SK-N-SH (cell line): Measurements from ENCODE around the gene HOXA6. TPM values are rescaled to one million over a fixed set of nuclear protein-coding genes. Genes with fewer than 3 reads are reported as not detected.
A peak's percentile ranks its signal among the peaks of the same experiment; 100 is the strongest.

Experiments
- CTCF ChIA-PET: fragments of 300-600, 350-600 bp; formaldehyde crosslinking; extraction: SDS; loops from one replicate; lab custom pipeline; 2021; lab: Yijun Ruan, JAX
- POLR2A ChIA-PET: fragments of 350-600 bp; sonication (Branson Sonifier 250); formaldehyde crosslinking; extraction: SDS; loops from one replicate; lab custom pipeline; 2020; ENCODE audit warnings: antibody characterized with exemption, inconsistent platforms; lab: Yijun Ruan, JAX
- DNase-seq: peaks from one replicate; pipeline ENCODE4 v3.0.0; 2012
- H2AFZ ChIP-seq: fragments of 200-600 bp; sonication (generic); 2 replicates; pipeline ENCODE4 v1.8.1; 2016; ENCODE audit warnings: antibody characterized with exemption, mild to moderate bottlenecking, low read depth
- H3F3A ChIP-seq: fragments of 200-600 bp; sonication (generic); replicated peaks from 2 replicates; pipeline ENCODE3; 2016; ENCODE audit warnings: antibody characterized with exemption, mild to moderate bottlenecking; ENCODE audit not compliant: insufficient read depth
- H3K27ac ChIP-seq, 2 experiments: fragments of 200-500 bp in 1 of 2; fragments of 200-600 bp in 1 of 2; sonication (Bioruptor generic) in 1 of 2; sonication (generic), shearing (Covaris generic) in 1 of 2; 2 replicates each; pipeline versions ENCODE4 v1.5.1 to v1.6.1; 2014 to 2016; ENCODE audit warnings: low read depth in 2 of 2, inconsistent platforms in 1 of 2, low read length in 1 of 2, mild to moderate bottlenecking in 1 of 2, mixed read lengths in 1 of 2
- H3K27me3 ChIP-seq: fragments of 200-600 bp; sonication (generic), shearing (Covaris generic); 2 replicates; pipeline ENCODE4 v1.6.1; 2016; ENCODE audit warnings: mixed run types; ENCODE audit not compliant: insufficient read depth
- H3K36me3 ChIP-seq, 2 experiments: fragments of 200-500 bp in 1 of 2; fragments of 200-600 bp in 1 of 2; sonication (Bioruptor generic) in 1 of 2; sonication (generic) in 1 of 2; replicated peaks in 1 of 2; 2 replicates each; pipeline versions ENCODE3 to v1.5.1; 2014 to 2016; ENCODE audit warnings: low read length in 1 of 2, mild to moderate bottlenecking in 1 of 2; ENCODE audit not compliant: insufficient read depth in 2 of 2, control insufficient read depth in 1 of 2
- H3K4me1 ChIP-seq, 2 experiments: fragments of 200-500 bp in 1 of 2; fragments of 200-600 bp in 1 of 2; sonication (Bioruptor generic) in 1 of 2; sonication (generic), shearing (Covaris generic) in 1 of 2; 2 replicates each; pipeline versions ENCODE4 v1.5.1 to v1.6.1; 2014 to 2016; ENCODE audit warnings: low read depth in 1 of 2, low read length in 1 of 2, mixed run types in 1 of 2; ENCODE audit not compliant: insufficient read depth in 2 of 2, control insufficient read depth in 1 of 2
- H3K4me2 ChIP-seq: fragments of 200-600 bp; sonication (generic), shearing (Covaris generic); 2 replicates; pipeline ENCODE4 v1.6.1; 2017; ENCODE audit warnings: mixed run types
- H3K4me3 ChIP-seq, 2 experiments: fragments of 200-500 bp in 1 of 2; fragments of 200-600 bp in 1 of 2; sonication (Bioruptor generic) in 1 of 2; sonication (generic), shearing (Covaris generic) in 1 of 2; 2 replicates each; pipeline versions ENCODE4 v1.5.1 to v1.8.1; 2014 to 2016; ENCODE audit warnings: low read depth in 2 of 2, inconsistent platforms in 1 of 2, low read length in 1 of 2, mild to moderate bottlenecking in 1 of 2, mixed read lengths in 1 of 2, moderate library complexity in 1 of 2
- H3K79me2 ChIP-seq: fragments of 200-600 bp; sonication (generic); 2 replicates; pipeline ENCODE4 v1.8.1; 2017; ENCODE audit warnings: mild to moderate bottlenecking; ENCODE audit not compliant: insufficient read depth
- H3K9ac ChIP-seq: fragments of 200-600 bp; sonication (generic); 2 replicates; pipeline ENCODE4 v1.6.1; 2017; ENCODE audit warnings: mixed run types
- H3K9me2 ChIP-seq: fragments of 200-600 bp; sonication (generic); 2 replicates; pipeline ENCODE4 v1.6.1; 2017; ENCODE audit warnings: mixed run types
- H3K9me3 ChIP-seq: fragments of 200-600 bp; sonication (generic); 2 replicates; pipeline ENCODE4 v1.6.1; 2017; ENCODE audit warnings: mixed run types, mild to moderate bottlenecking, moderate library complexity
- H4K20me1 ChIP-seq: fragments of 200-600 bp; sonication (generic); 2 replicates; pipeline ENCODE4 v1.6.1; 2017; ENCODE audit warnings: mild to moderate bottlenecking, mixed run types; ENCODE audit not compliant: insufficient read depth
- CHD2 ChIP-seq: fragments of 150-350 bp; IDR thresholded peaks from 2 replicates; pipeline ENCODE4 v1.6.1; 2018; ENCODE audit warnings: low read length; ENCODE audit not compliant: partially characterized antibody
- EP300 ChIP-seq, 2 experiments: IDR thresholded peaks; 2 replicates each; pipeline versions ENCODE4 v1.4.0 to v1.6.1; 2012; ENCODE audit warnings: borderline replicate concordance in 1 of 2, low read depth in 1 of 2, low read length in 1 of 2
- EZH2phosphoT487 ChIP-seq: fragments of 200-600 bp; sonication (generic); IDR thresholded peaks from 2 replicates; pipeline ENCODE4 v1.6.1; 2017; ENCODE audit warnings: low read depth, mixed run types, mild to moderate bottlenecking, antibody characterized with exemption, moderate library complexity, borderline replicate concordance
- FOSL2 ChIP-seq: IDR thresholded peaks from 2 replicates; pipeline ENCODE4 v1.4.0; 2012; ENCODE audit warnings: low read depth, mild to moderate bottlenecking, moderate library complexity, borderline replicate concordance
- FOXJ3 ChIP-seq: sonication (generic); formaldehyde crosslinking; IDR thresholded peaks from 2 replicates; pipeline ENCODE4 v1.5.1; 2020; ENCODE audit warnings: mild to moderate bottlenecking, missing genetic modification reagents
- GABPA ChIP-seq: IDR thresholded peaks from 2 replicates; pipeline ENCODE4 v1.4.0; 2012; ENCODE audit warnings: low read depth, mild to moderate bottlenecking
- IRF3 ChIP-seq: fragments of 150-350 bp; IDR thresholded peaks from 2 replicates; pipeline ENCODE4 v1.6.1; 2016; ENCODE audit warnings: mild to moderate bottlenecking, low read depth, low read length
- JUND ChIP-seq: IDR thresholded peaks from 2 replicates; pipeline ENCODE4 v1.4.0; 2012
- MAX ChIP-seq: IDR thresholded peaks from 2 replicates; pipeline ENCODE4 v1.4.0; 2012; ENCODE audit warnings: low read depth
- MXI1 ChIP-seq: IDR thresholded peaks from 2 replicates; pipeline ENCODE4 v1.6.1; 2012; ENCODE audit warnings: mild to moderate bottlenecking, low read depth, low read length, improper control_type of control experiment
- NRF1 ChIP-seq: IDR thresholded peaks from 2 replicates; pipeline ENCODE4 v1.6.1; 2012; ENCODE audit warnings: low read depth, mild to moderate bottlenecking, low read length
- RAD21 ChIP-seq: IDR thresholded peaks from 2 replicates; pipeline ENCODE4 v1.6.1; 2012; ENCODE audit warnings: mild to moderate bottlenecking, low read length
- SIN3A ChIP-seq: IDR thresholded peaks from 2 replicates; pipeline ENCODE4 v1.6.1; 2012; ENCODE audit warnings: low read depth, mild to moderate bottlenecking, low read length, moderate library complexity, borderline replicate concordance
- TAF1 ChIP-seq: IDR thresholded peaks from 2 replicates; pipeline ENCODE4 v1.6.1; 2012; ENCODE audit warnings: low read depth, mild to moderate bottlenecking, low read length, moderate library complexity, borderline replicate concordance
- TEAD4 ChIP-seq: IDR thresholded peaks from 2 replicates; pipeline ENCODE4 v1.4.0; 2012; ENCODE audit warnings: mild to moderate bottlenecking, borderline replicate concordance; ENCODE audit not compliant: insufficient read depth
- ZBTB33 ChIP-seq: IDR thresholded peaks from 2 replicates; pipeline ENCODE4 v1.4.0; 2012; ENCODE audit warnings: low read depth, borderline replicate concordance
- WGBS: methylation state at CpG from one replicate; pipeline ENCODE4 v1.1.6; 2017; ENCODE audit warnings: low lambda C conversion rate; 5-methylcytosine and 5-hydroxymethylcytosine counted together
- polyA plus RNA-seq, 3 experiments: library from polyadenylated mRNA; depleted of rRNA; stranded (reverse); fragments of >200 nt; gene quantifications; 2 replicates each; pipeline ENCODE4 v1.2.3, GENCODE V29; 2012

HOXA6 gene
- polyA plus RNA-seq, 1 of the 3 experiments (the other 2 are of a cell fraction): not detected

GRCh38 chr7:27168265-27168947 lies 20.8 kb upstream of the HOXA6 start:
- Histone ChIP-seq H3K4me2 (no peak overlapping the region), H3K4me3 (no peak overlapping the region)
- peak; percentile 55 for DNase-seq

More at GRCh38 chr7:27168265-27168947, 20.8 kb upstream of the HOXA6 start:
- no peaks in the 10 kb centered on the region for H3K36me3 ChIP-seq
- H3K9ac ChIP-seq: no peak overlapping the region
- 33% methylated on average over 24 of the region's 25 CpGs for WGBS
- ChIA-PET CTCF (interaction anchor here (0.8 to 12.3 kb wide), 13 partner anchors 2 to 803 kb away, joined by 3 to 205 read pairs (median 4); partner anchors contain the start of genes HOXA10, HOXA3, HOXA7 and HOXA9), POLR2A (no interaction called here)
- peaks cover 10% of the 10 kb centered on the region for H3F3A ChIP-seq
- H4K20me1 ChIP-seq: peaks cover 13% of the 10 kb centered on the region
- H3K4me1 ChIP-seq: peaks cover 0 to 2% of the 10 kb centered on the region in 2 experiments; a peak in 1 of 4 replicates
- H3K27ac ChIP-seq: no peak overlapping the region
- H2AFZ ChIP-seq: no peak overlapping the region
- TF ChIP-seq TAF1 (no peak), EP300 (IDR thresholded peaks at IDR 0.05; ENCODE audit: borderline replicate concordance in 1 of 2, low read depth in 1 of 2, low read length in 1 of 2) (no peak), IRF3 (no peak), MXI1 (no peak), CHD2 (no peak), NRF1 (no peak), EZH2phosphoT487 (no peak), SIN3A (no peak), RAD21 (no peak), FOSL2 (no peak), MAX (no peak), TEAD4 (no peak), ZBTB33 (no peak), JUND (no peak), GABPA (no peak), FOXJ3 (no peak)
- no peaks in the 10 kb centered on the region for H3K9me2 ChIP-seq
- no peaks in the 10 kb centered on the region for H3K9me3 ChIP-seq
- H3K79me2 ChIP-seq: no peaks in the 10 kb centered on the region
- peaks cover 100% of the 10 kb centered on the region for H3K27me3 ChIP-seq
